Breast epithelium (tissue), 4 donors: ENCODE data around the gene CCDC126. TPM values are rescaled to one million over a fixed set of nuclear protein-coding genes. Genes with fewer than 3 reads are reported as not detected.
A peak's percentile ranks its signal among the peaks of the same experiment; 100 is the strongest.

ENCODE experiments used
- DNase-seq, 2 donors: peaks; one replicate each; pipeline ENCODE4 v3.0.0-alpha.2; 2019; ENCODE audit warnings: low spot score in 2 of 2
- H3K27ac ChIP-seq, 2 donors: fragments of 200-600 bp; sonication (generic) in 1 of 2; one replicate each; pipeline ENCODE4 v1.5.1; 2016 to 2019; ENCODE audit warnings: mild to moderate bottlenecking in 1 of 2
- H3K27me3 ChIP-seq, 2 donors: fragments of 200-600 bp; sonication (generic) in 1 of 2; one replicate each; pipeline versions ENCODE4 v1.5.1 to v1.6.0; 2017 to 2019; ENCODE audit warnings: control low read depth in 1 of 2, mild to moderate bottlenecking in 1 of 2
- H3K36me3 ChIP-seq: fragments of 200-600 bp; one replicate; pipeline ENCODE4 v1.5.1; 2019
- H3K4me1 ChIP-seq, 2 donors: fragments of 200-600 bp; sonication (generic); one replicate each; pipeline ENCODE4 v1.5.1; 2016 to 2019; ENCODE audit warnings: control low read depth in 1 of 2
- H3K4me3 ChIP-seq, 3 donors: fragments of 200-600 bp; sonication (generic); 1 replicate in 2 of 3; 2 replicates in 1 of 3; pipeline ENCODE4 v1.5.1; 2016 to 2019; ENCODE audit warnings: mild to moderate bottlenecking in 3 of 3, moderate library complexity in 2 of 3
- H3K9me3 ChIP-seq, 2 donors: fragments of 200-600 bp; sonication (generic) in 1 of 2; one replicate each; pipeline ENCODE4 v1.5.1; 2016 to 2019; ENCODE audit warnings: control low read depth in 1 of 2
- POLR2A ChIP-seq: fragments of 450-650 bp; IDR thresholded peaks from one replicate; pipeline ENCODE4 v1.6.1; 2016; ENCODE audit warnings: antibody characterized with exemption, mild to moderate bottlenecking, moderate library complexity
- POLR2AphosphoS5 ChIP-seq, 3 donors: sonication (generic); formaldehyde crosslinking; IDR thresholded peaks; one replicate each; pipeline ENCODE4 v1.6.1; 2017; ENCODE audit warnings: antibody characterized with exemption in 3 of 3
- intact Hi-C: fragments of 100-400 bp; cut with DNase I; formaldehyde crosslinking; loops from one replicate; pipeline ENCODE4 v1.15.1; 2023; ENCODE audit warnings: low total_unique reads
- total RNA-seq, 3 donors: library from RNA; depleted of rRNA; stranded (reverse); fragments of >200 nt; gene quantifications; one replicate each; pipeline ENCODE4 v1.1.0, GENCODE V29; 2016
- TF ChIP-seq, protein P1 (sequence below), 3 donors: fragments of 450-650 bp; IDR thresholded peaks; one replicate each; pipeline ENCODE4 v1.5.1; 2016 to 2017; ENCODE audit warnings: antibody characterized with exemption in 3 of 3, mild to moderate bottlenecking in 3 of 3, moderate library complexity in 3 of 3

Gene CCDC126
- total RNA-seq, 3 donors from 2014 or later = 18.7 to 35.4 (median 24.6) TPM

GRCh38 chr7:23586159-23586558, 11.0 kb upstream of the CCDC126 start:
- no peaks in the 10 kb centered on the region for H3K27me3 ChIP-seq
- H3K4me1 ChIP-seq = no peaks in the 10 kb centered on the region
- DNase-seq = no peak
- H3K36me3 ChIP-seq = no peaks in the 10 kb centered on the region
- intact Hi-C loops = loop anchor here (10.0 kb wide), 1 partner anchor 129 kb away; the partner anchor contains the start of gene STK31
- TF ChIP-seq POLR2A (no peak), POLR2AphosphoS5 (IDR thresholded peaks at IDR 0.05) (no peak)
- TF ChIP-seq, protein P1, sequence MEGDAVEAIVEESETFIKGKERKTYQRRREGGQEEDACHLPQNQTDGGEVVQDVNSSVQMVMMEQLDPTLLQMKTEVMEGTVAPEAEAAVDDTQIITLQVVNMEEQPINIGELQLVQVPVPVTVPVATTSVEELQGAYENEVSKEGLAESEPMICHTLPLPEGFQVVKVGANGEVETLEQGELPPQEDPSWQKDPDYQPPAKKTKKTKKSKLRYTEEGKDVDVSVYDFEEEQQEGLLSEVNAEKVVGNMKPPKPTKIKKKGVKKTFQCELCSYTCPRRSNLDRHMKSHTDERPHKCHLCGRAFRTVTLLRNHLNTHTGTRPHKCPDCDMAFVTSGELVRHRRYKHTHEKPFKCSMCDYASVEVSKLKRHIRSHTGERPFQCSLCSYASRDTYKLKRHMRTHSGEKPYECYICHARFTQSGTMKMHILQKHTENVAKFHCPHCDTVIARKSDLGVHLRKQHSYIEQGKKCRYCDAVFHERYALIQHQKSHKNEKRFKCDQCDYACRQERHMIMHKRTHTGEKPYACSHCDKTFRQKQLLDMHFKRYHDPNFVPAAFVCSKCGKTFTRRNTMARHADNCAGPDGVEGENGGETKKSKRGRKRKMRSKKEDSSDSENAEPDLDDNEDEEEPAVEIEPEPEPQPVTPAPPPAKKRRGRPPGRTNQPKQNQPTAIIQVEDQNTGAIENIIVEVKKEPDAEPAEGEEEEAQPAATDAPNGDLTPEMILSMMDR (IDR thresholded peaks at IDR 0.05) = no peak
- H3K9me3 ChIP-seq = no peaks in the 10 kb centered on the region
- no peak overlapping the region for H3K4me3 ChIP-seq
- H3K27ac ChIP-seq = no peak overlapping the region

DNA sequence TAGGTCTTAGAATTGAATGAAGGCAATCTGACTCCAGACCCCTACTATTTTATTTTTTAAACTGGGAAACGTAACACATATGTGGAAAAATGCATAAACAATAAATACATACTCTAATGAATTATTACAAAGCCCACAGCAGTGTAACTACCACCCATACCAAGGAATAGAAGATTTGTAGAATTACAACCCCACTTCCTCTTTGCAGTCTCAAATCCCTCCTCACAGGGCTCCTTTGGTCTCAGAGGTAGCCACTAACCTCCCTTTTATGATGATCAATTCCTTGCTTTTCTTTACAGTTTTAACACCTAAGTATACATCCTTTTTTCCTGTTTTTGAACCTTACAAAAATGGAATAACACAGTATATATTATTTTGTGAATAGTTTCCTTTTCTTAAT, 6.7 kb upstream of the CCDC126 start:
- Histone ChIP-seq H3K4me3 (no peak overlapping the region), H3K9me3 (no peaks in the 10 kb centered on the region), H3K27me3 (no peaks in the 10 kb centered on the region), H3K36me3 (no peaks in the 10 kb centered on the region), H3K4me1 (no peaks in the 10 kb centered on the region), H3K27ac (no peak overlapping the region)
- intact Hi-C loops = no loop called here
- TF ChIP-seq POLR2A (no peak), POLR2AphosphoS5 (IDR thresholded peaks at IDR 0.05) (no peak)
- TF ChIP-seq, protein P1 (IDR thresholded peaks at IDR 0.05) = no peak
- no peak for DNase-seq

- H3K4me1 ChIP-seq = peaks cover 0 to under 1% of the 10 kb centered on the region in 2 donors
- H3K36me3 ChIP-seq = no peaks in the 10 kb centered on the region
- H3K27ac ChIP-seq = no peak overlapping the region
- intact Hi-C loops = no loop called here
- H3K4me3 ChIP-seq = no peak overlapping the region
- H3K9me3 ChIP-seq = no peaks in the 10 kb centered on the region
- H3K27me3 ChIP-seq = no peaks in the 10 kb centered on the region
- DNase-seq = no peak
- TF ChIP-seq POLR2A (no peak), POLR2AphosphoS5 (IDR thresholded peaks at IDR 0.05) (no peak)
- TF ChIP-seq, protein P1 (IDR thresholded peaks at IDR 0.05) = no peak
Measured at GRCh38 chr7:23593706-23594105, 3.5 kb upstream of the CCDC126 start.

DNA sequence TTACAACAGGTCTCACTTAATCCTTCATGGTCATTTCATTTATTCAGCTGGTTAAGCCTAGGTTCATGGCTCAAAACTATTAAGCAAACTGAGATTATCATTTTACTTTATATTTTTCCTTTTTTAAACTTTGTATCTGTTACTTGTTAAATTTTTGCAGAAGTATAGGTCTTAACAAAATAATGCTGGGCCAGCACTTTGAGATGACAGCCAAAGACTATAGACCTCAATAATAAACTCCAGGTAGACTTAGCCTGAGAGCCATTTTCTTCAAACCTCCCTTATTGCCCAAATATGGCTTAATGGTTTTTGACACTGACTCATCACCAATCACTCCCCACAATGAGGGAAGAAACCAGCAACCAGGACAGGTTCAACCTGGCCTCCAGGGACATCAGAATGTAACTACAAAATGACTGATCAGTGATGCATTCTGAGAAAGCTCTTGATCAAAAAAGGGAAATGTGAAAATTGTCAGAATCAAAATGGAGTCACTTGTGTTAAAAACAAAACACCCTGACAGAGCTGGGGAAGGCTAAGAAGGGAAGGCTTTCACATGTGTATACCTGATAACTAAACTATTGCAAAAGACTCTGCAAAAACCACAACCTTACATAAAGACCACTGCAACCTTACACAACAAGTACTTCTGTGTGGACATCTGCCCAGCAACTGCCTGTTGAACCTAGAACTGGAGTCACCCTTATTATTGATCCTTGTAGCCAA, 2.1 kb upstream of the CCDC126 start:
- Histone ChIP-seq H3K27me3 (no peaks in the 10 kb centered on the region), H3K36me3 (no peaks in the 10 kb centered on the region), H3K4me3 (no peak overlapping the region), H3K9me3 (no peaks in the 10 kb centered on the region), H3K4me1 (peaks cover 0 to 6% of the 10 kb centered on the region in 2 donors), H3K27ac (no peak overlapping the region)
- TF ChIP-seq POLR2A (no peak), POLR2AphosphoS5 (IDR thresholded peaks at IDR 0.05) (no peak)
- TF ChIP-seq, protein P1 (IDR thresholded peaks at IDR 0.05) = no peak
- intact Hi-C loops = no loop called here
- no peak for DNase-seq

- no peak for DNase-seq
- Histone ChIP-seq H3K36me3 (no peaks in the 10 kb centered on the region), H3K4me1 (peaks cover 0 to 6% of the 10 kb centered on the region in 2 donors), H3K27me3 (no peaks in the 10 kb centered on the region), H3K27ac (peak overlapping the region; percentile 97 to 99), H3K9me3 (no peaks in the 10 kb centered on the region), H3K4me3 (peak overlapping the region; percentile 71 to 88 (median 72))
- intact Hi-C loops = no loop called here
- TF ChIP-seq POLR2A (no peak), POLR2AphosphoS5 (IDR thresholded peaks at IDR 0.05) (no peak)
- TF ChIP-seq, protein P1 (IDR thresholded peaks at IDR 0.05) = no peak
Measured at GRCh38 chr7:23598296-23598695, 1.1 kb downstream of the CCDC126 start.
